Fibroblast of lung (primary cell): ENCODE measurements around the gene TNIK.

ENCODE experiments used
- CTCF ChIP-seq, 2 donors: IDR thresholded peaks in 1 of 2; conservative IDR thresholded peaks in 1 of 2; 1 replicate in 1 of 2; 2 replicates in 1 of 2; pipeline ENCODE4 v1.5.1; 2011 to 2012; ENCODE audit warnings: low read length in 2 of 2, control low read depth in 1 of 2, inconsistent platforms in 1 of 2, low read depth in 1 of 2, mild to moderate bottlenecking in 1 of 2
- EZH2 ChIP-seq: IDR thresholded peaks from 2 replicates; pipeline ENCODE4 v1.5.1; 2012; ENCODE audit warnings: low read length, control low read depth, mild to moderate bottlenecking; ENCODE audit errors: missing control alignments

DNA sequence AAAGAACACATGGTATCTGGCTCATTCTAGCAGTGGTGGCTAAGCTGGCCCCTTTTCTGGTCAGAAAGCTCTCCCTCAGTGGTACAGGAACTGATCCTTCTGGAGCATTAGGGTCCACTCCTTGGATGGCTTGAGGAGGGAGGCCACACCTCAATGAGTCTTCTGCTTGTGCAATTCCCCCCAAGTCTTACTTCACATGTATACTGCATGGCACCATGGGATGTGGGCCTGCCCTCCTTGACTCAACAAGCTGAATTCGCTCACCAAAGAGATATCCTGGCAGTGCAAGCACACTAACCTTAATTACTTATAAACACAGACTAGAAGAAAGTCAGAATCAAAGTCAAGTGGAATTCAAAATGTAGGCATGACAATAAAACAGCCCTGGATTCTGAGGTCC lies 299.9 kb downstream of the TNIK start:
- TF ChIP-seq CTCF (conservative IDR thresholded peaks at IDR 0.05 in 1 of 2, IDR thresholded peaks at IDR 0.05 in 1 of 2; ENCODE audit: low read depth in 1 of 2, low read length in 2 of 2) = no peak
- no peak for TF ChIP-seq EZH2
